ENCODE measurements around the gene KDM3A.
"Not testable (repeated sequence)": the region's sequence is repeated elsewhere in the genome, so short reads cannot be mapped to it uniquely, and the experiment has no call there.

The KDM3A gene

DNA sequence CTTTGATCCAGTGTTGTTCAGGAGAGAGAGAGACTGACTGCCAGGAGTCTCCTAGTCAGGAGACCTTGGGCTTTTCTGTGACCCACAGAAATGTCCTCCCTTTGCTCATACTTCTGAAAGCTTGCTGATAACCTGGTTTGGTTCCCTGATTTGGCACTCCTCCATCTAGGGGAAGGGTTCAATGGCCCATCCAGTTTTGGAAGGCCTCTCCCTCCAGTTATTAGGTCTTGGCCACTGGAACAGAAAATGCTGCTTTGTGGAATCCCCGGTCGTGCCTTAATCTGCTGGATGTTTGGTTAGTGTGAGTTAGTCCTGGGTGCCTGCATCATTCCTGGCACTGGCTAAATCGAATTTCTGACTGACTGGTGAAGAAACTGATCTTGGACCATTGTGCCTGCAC is 35.7 kb downstream of the KDM3A start:
- DNase-seq (ENCODE audit: extremely low read depth in 1 of 2, low read depth in 1 of 2), result no peak

DNA sequence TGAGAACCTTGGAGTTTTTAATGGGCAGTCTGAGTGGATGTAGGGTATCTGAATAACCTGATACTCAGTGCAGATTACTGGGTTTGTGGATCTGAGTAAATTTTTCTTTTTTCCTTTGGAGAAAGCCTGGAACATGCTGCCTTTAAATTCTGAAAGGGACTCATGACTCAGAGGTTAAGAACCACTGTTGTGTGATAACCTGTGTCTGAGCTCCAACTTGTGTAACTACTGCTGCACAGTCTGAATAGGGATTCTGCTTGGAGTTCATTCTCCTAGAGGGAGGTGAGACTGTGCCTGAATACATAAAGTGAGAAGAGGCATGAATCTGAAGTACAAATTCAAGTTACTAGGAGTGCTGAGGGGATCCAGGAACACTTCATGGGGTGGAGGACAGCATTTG is 36.2 kb downstream of the KDM3A start:
- DNase-seq (ENCODE audit: extremely low read depth in 1 of 2, low read depth in 1 of 2), result no peak

DNA sequence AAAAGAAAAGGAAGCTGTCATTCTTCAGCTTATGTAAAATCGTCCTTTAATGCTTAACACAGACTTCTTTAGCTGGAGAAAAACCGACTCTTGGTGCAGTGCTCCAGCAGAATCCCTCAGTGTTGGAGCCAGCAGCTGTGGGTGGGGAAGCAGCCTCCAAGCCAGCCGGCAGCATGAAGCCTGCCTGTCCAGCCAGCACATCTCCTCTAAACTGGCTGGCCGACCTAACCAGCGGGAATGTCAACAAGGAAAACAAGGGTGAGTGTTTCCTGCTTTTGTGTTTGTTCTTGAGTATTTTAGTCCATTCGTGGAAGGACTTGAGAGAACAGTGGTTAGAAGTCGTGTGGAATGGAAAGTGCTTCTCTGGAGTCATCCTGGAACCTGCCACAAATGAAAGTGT is 38.9 kb downstream of the KDM3A start:
- no peak for DNase-seq (ENCODE audit: extremely low read depth in 1 of 2, low read depth in 1 of 2)

DNA sequence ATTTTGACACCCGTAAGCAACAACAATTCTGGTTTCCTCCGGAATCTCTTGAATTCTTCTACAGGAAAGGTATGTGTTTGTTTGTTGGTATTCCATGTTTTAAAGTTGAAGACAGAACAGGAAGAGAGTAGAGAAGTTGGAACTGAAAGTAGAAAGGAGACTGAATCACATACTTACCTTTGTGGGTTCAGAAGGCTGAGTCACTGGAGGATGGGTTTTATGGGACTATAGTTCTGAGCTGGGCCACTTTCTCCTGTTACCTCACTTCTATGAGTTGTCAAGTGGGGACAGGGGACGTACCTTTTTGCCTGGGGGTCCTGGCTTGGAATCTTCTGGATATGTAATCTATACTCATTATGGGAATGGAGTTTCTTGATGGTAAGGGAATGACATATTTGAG is 40.9 kb downstream of the KDM3A start:
- no peak for DNase-seq (ENCODE audit: extremely low read depth in 1 of 2, low read depth in 1 of 2)

DNA sequence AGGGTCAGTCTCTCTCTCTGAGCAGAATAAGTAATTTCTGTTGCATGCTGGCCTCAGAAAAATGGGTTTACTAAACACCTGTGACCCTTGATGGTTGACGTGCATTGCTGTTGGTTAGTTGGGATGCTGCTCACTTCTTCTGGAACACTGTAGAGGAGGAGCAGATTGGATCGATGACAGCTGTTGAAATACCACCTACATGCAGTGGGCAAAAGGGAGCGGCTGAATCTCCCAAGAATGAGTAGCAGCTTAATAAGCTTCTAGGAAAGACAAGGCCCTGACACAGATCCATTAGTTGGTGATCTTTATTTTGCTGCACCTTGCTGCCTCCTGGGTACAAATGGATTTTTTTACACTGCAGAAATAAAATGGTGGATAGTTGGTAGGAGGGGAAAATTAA is 43.2 kb downstream of the KDM3A start:
- no peak for DNase-seq (ENCODE audit: extremely low read depth in 1 of 2, low read depth in 1 of 2)

DNA sequence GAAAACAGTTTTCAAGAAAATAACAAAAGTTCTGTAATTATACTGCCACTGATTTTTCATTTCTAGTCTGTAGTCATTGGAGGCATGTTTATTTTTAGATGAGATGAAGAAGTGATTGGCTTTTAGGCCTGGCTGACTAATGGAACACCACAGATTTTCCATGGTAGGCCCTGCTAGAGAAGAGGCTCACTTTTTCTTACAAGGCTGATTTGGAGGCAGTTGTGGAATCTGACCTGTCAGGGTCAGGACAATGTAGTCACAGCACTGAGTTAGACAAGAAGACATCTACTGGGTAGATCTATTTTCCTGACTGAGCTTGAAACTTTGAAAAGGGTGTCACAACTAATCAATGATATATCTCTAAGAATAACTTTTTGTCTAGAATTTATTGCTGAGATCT is 43.9 kb downstream of the KDM3A start:
- no peak for DNase-seq (ENCODE audit: extremely low read depth in 1 of 2, low read depth in 1 of 2)

DNA sequence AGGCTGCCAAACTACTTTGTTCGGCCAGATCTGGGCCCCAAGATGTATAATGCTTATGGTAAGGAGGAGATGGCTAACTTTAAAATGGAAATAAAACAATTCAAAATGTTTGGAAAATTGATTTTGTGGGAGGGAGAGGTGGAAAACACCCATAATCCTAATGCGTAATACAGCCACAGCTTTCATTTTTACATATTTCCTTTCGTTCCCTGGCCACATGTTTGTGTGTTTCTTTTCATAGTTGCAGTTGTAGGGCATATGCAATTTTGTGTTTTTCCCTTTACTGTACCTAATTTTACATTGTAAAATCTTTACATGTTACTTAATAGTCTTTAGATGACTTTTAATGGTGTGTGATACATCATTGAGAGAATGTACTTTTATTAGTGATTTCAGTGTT is 44.6 kb downstream of the KDM3A start:
- no peak for DNase-seq (ENCODE audit: extremely low read depth in 1 of 2, low read depth in 1 of 2)

DNA sequence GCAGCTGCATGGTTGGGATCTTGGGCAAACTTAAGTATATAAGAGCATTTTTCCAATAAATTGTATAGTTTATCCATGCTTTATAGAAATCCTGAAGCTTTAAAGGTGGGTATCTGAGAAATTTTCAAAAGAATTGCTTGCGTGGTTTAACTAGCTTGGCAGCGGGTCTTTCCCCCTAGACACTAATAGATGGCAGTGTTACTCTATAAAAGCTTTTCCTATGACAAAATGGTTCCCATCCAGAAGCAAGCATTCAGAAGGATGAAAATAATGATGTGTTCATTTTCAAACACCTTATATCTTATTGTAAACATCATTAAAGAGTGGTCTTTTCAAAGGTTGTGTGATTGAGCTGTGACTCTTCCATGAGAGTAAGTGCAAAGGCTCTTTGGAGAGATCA is 45.9 kb downstream of the KDM3A start:
- no peak for DNase-seq (ENCODE audit: extremely low read depth in 1 of 2, low read depth in 1 of 2)

DNA sequence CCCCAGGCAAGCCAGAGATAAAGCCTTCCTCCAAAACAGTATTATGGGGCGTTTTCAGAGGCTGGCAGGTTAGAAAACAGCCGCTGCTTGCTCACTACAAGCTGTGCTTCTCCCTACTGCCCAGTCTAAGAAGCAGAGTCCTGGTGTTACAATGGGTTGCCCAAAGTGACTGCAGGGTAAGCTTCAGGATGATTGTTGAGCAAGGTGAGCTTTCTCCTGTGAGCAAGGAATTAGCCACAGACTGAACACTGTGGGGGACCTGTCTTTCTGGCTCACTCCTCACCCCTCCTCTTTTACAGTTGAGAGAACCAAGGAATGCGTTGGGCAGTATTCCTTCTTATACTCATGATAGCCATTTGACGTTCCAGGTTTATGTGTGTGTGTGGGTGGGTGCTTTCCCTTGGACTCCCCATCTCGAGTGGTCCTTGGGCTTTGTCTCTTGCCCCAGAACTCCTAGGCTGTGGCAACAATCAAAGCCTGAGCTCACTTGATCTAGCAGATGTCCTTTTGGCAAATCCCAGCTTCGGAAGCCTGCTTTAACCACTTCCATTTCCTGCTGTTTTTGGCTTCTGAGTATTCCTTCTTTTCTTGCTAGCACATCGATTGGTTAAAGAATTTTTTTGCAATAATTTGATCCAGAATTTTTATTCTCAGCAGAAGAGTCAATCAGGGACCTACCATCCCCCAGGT is 47.5 kb downstream of the KDM3A start:
- no peak for DNase-seq (ENCODE audit: extremely low read depth in 1 of 2, low read depth in 1 of 2)

DNA sequence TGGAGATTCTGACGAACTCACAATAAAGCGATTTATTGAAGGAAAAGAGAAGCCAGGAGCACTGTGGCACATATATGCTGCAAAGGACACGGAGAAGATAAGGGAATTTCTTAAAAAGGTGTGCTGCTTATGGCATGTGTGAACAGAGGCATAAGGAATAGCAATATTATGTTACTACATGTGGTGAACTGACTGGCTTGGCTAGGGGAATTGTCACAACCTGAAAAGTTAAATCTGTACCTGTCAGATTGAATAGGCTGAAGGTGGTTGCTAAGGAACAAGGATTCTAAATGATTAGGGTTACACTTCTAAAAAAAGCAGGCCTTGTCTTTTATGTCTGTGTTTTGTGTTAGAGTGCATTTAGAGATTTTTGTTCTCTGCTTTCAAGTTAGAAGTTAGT is 48.4 kb downstream of the KDM3A start:
- no peak for DNase-seq (ENCODE audit: extremely low read depth in 1 of 2, low read depth in 1 of 2)

DNA sequence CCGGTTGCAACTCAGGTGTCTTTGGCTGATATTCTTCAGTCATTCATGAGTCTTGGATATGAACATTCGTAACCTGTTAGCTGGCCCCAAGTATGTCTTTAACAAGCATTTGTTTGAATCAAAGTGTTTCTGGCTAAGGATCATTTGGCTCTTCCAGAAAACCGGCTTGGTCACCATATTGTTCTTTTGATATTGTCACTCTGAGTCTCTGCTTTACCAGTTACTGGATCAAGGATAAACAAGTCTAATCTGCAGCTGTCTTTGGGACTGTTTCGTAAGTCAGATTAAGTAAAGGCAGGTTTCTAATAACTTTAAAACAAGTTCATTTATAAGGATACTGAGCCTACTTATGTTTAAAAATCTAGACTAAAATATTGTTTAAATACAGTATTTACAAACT is 49.1 kb downstream of the KDM3A start:
- DNase-seq (ENCODE audit: extremely low read depth in 1 of 2, low read depth in 1 of 2), result no peak

DNA sequence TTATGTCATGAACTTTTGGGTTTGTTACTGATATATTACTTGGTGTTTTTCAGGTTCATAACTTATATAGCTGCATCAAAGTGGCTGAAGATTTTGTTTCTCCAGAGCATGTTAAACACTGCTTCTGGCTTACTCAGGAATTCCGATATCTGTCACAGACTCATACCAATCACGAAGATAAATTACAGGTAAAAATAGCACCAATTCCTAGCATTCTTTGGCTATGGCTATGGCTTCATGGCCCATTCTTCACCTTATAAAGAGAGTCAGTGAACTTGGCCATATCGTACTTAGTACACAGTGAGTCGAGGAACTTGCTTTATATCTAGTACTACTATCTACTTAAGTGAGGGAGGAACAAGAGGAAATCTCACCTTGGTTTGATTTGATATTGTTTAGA is 49.9 kb downstream of the KDM3A start:
- no peak for DNase-seq (ENCODE audit: extremely low read depth in 1 of 2, low read depth in 1 of 2)

DNA sequence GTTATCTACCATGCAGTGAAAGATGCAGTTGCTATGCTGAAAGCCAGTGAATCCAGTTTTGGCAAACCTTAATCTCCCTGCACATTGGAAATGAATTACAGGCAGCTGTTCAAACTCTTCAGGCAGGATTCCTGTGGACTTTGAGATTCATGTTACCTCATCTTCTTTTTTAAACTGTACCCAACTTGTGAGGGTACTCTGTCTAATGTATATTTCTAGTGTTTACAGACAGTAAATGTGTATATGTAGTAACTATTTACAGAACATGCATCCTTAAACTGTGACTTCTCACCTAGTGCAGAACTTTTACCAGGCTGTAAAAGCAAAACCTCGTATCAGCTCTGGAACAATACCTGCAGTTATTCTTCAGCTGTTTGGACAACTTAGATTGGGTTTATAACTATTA is 50.9 kb downstream of the KDM3A start:
- DNase-seq (ENCODE audit: extremely low read depth in 1 of 2, low read depth in 1 of 2), result no peak

DNA sequence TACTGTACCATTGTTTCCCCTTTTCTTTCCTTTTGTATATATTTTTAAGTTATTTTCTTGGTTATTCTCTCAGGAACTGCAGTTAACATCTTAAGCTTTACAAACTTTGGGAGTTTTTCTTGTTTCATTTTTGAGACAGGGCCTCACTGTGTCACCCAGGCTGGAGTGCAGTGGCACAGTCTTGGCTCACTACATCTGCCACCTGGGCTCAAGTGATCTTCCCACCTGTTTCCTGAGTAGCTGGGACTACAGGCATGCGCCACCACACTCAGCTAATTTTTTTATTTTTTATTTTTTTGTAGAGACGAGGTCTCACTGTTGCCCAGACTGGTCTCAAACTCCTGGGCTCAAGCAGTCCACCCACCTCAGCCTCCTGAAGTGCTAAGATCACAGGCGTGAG is 55.2 kb downstream of the KDM3A start:
- not testable (repeated sequence) for DNase-seq (ENCODE audit: extremely low read depth in 1 of 2, low read depth in 1 of 2)

DNA sequence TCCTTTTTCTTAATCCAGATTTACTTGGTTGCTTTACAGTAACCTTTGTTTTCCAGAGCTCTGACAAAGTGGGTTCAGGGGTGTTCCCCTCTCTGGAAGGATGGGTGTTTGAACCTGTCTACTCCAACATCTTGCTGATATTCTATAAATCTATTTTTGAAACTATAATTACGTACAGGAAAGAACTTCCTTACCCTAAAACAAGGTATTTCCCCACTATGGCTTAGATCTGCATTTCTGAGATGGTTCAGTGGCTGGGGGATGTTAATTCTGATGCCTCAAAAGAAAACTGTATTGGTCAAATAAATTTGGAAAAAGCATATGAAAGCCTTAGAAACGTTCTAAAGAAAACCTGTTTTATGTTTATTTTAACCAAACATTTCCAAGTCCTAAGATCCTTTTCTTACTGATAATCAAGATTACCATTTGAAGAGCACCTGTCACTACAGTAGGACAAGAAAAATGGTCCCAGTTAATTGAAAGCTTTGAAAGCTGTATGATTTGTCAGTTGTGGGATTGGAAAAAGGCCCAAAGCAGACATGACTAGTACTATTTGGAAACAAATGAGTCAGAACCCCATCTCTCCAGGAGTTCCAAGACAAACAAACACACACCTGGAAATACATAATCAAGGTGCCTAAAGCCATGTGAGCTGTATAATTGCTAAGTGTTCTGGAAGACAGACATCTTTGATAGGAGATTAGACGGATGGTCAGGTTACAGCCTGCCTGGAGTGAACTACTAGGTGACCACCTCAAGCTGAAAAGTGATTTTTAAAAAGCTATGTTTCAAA is 57.5 kb downstream of the KDM3A start:
- DNase-seq (ENCODE audit: extremely low read depth in 1 of 2, low read depth in 1 of 2), result no peak

DNA sequence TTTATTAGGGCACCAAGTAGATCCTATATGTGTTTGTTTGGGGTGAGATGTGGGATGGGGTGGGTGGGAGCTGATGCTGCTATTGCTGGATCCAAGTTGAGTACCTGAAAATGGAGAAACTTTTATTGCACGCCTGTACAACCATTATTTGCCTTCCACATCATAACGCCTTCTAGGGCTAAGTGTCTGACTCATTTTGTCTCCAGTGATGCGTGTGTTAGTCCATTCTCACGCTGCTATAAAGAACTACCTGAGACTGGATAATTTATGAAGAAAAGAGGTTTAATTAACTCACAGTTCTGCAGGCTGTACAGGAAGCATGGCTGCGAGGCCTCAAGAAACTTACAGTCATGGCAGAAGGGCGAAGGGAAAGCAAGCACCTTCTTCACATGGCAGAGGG is 58.2 kb downstream of the KDM3A start:
- DNase-seq (ENCODE audit: extremely low read depth in 1 of 2, low read depth in 1 of 2), result no peak

DNA sequence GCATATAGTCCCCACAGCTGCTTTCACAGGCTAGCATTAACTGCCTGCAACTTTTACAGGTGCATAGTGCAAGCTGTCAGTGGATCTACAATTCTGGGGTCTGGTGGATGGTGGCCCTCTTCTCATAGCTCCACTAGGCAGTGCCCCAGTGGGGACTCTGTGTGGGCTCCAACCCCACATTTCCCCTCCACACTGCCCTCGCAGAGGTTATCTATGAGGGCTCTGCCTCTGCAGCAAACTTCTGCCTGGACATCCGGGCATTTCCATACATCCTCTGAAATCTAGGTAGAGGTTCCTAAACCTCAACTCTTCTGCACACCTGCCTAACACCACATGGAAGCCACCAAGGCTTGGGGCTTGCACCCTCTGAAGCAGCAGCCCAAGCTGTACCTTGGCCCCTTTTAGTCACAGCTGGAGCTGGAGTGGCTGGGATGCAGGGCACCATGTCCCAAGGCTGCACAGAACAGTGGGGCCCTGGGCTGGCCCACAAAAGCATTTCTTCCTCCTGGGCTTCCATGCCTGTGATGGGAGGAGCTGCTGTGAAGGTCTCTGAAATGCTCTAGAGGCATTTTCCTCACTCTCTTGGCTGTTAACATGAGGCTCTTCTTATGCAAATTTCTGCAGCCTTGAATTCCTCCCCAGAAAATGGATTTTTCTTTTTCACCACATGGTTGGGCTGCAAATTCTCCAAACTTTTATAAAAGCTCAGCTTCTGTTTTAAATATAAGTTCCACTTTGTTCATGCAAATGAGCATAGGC is 59.3 kb downstream of the KDM3A start:
- DNase-seq (ENCODE audit: extremely low read depth in 1 of 2, low read depth in 1 of 2), result no peak

DNA sequence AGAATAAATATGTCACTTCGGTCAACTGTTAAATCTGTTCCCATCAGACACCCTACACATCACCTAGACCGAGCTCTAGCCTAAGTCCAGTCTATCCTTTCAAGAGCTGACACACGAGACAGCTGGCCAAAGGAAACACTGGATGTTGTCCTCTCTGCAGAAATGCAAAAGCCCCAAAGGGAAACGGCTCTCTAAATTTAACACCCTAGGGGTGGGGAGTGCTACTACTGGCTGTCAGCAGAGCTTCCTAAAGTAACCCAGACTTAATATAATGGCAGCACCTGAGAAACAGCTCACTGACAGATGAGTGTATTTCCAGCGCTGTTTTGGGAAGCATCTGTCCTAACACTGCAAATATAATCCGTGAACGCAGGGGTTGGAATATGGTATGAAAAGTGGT is 66.4 kb downstream of the KDM3A start:
- no peak for DNase-seq (ENCODE audit: extremely low read depth in 1 of 2, low read depth in 1 of 2)

DNA sequence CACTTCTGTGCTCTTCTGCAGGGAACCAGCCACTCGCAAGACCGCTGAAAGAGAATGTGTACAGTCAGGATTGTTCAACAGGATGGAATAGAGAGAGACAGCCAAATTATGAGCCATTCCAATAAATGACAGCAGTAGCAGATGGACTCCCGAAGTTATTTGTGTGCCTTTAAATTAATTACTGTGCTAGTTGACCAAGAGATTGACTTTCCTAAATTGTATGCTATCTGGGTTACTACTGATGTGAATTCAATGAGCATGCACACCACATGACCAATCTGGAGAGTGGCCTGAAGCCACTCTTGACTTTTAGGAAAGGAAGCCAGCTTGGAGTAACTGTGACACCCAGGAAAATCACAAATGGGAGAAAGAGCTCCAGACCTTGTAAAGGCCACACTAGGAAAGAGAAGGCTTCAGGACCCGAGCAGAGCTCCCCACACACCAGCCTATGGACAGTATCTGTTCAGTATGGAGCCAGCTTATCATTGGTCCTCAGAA is 69.3 kb downstream of the KDM3A start:
- no peak for DNase-seq (ENCODE audit: extremely low read depth in 1 of 2, low read depth in 1 of 2)

DNA sequence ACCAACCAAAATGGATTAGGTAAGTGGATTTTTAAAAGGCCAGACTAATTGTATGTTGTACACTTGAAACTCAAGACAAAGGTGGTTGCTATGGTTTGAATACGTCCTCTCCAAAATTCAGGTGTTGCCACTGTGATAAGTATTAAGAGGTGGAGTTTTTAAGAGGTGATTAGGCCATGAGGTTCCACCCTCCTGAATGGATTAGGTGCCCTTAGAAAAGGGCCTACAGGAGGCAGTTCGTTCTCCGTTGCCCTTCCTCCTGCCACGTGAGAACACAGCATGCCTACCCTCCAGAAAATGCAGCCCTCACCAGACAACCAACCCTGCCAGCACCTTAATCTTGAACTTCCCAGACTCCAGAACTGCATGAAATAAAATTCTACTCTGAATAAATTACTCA is 70.9 kb downstream of the KDM3A start:
- DNase-seq (ENCODE audit: extremely low read depth in 1 of 2, low read depth in 1 of 2), result no peak

DNA sequence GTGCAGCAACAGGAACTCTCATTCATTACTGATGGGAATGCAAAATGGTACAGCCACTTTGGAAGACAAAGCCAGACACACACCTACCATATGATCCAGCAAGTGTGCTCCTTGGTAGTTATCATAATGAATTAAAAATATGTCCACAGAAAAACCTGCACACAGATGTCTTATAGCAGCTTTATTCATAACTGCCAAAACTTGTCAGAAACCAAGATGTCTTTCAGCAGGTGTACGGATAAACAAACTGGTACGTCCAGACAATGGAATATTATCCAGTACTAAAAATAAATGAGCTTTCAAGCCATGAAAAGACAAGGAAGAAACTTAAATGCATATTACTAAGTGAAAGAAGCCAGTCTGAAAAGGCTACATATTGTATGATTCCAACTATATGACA is 71.7 kb downstream of the KDM3A start:
- DNase-seq (ENCODE audit: extremely low read depth in 1 of 2, low read depth in 1 of 2), result no peak
